Gastroesophageal sphincter (tissue), 3 donors: ENCODE results near the gene PARP12.

Experiments used
- CTCF ChIP-seq, 4 experiments: fragments of 200-600 bp in 2 of 4; fragments of 450-650 bp in 2 of 4; sonication (generic) in 1 of 4; IDR thresholded peaks; one replicate each; pipeline ENCODE4 v1.5.1; 2017 to 2019; ENCODE audit warnings: antibody characterized with exemption in 4 of 4, mild to moderate bottlenecking in 2 of 4, moderate library complexity in 2 of 4
- EP300 ChIP-seq: sonication (generic); formaldehyde crosslinking; IDR thresholded peaks from one replicate; pipeline ENCODE4 v1.6.1; 2017; ENCODE audit warnings: antibody characterized with exemption, mild to moderate bottlenecking
- POLR2A ChIP-seq, 2 donors: fragments of 450-650 bp; IDR thresholded peaks; one replicate each; pipeline ENCODE4 v1.6.1; 2017; ENCODE audit warnings: antibody characterized with exemption in 2 of 2, mild to moderate bottlenecking in 2 of 2, moderate library complexity in 1 of 2
- POLR2AphosphoS5 ChIP-seq: sonication (generic); formaldehyde crosslinking; IDR thresholded peaks from one replicate; pipeline ENCODE4 v1.6.1; 2017; ENCODE audit warnings: antibody characterized with exemption

- no peak for TF ChIP-seq POLR2A (IDR thresholded peaks at IDR 0.05)
- no peak for TF ChIP-seq CTCF (IDR thresholded peaks at IDR 0.05)
- TF ChIP-seq EP300, result no peak
- TF ChIP-seq POLR2AphosphoS5, result no peak
These were observed 7.8 kb upstream of the PARP12 start for GRCh38 chr7:140070546-140070945.
